GM23338 (cell line): ENCODE measurements around the gene LAS1L. TPM values are rescaled to one million over a fixed set of nuclear protein-coding genes. Genes with fewer than 3 reads are reported as not detected.

Experiments
- ATAC-seq: fragments of 200-7000 bp; cut with Tn5 transposase; 3 replicates; pipeline ENCODE4 v1.9.1; 2020
- DNase-seq: peaks from one replicate; pipeline ENCODE4 v3.0.0-alpha.2; 2015; ENCODE audit warnings: low spot score
- H2AFZ ChIP-seq: fragments of 200-600 bp; sonication (generic); 2 replicates; pipeline ENCODE4 v1.8.0; 2016; ENCODE audit warnings: antibody characterized with exemption, mild to moderate bottlenecking, moderate library complexity
- H3F3A ChIP-seq: fragments of 200-600 bp; sonication (generic); replicated peaks from 2 replicates; pipeline ENCODE4 v1.8.0; 2017; ENCODE audit warnings: antibody characterized with exemption, mixed run types, low read depth
- H3K27ac ChIP-seq: fragments of 200-600 bp; sonication (generic); 2 replicates; pipeline ENCODE4 v1.6.1; 2016; ENCODE audit warnings: low read depth
- H3K27me3 ChIP-seq: fragments of 200-600 bp; sonication (generic); 2 replicates; pipeline ENCODE4 v1.8.0; 2016; ENCODE audit warnings: mild to moderate bottlenecking, mixed run types, moderate library complexity; ENCODE audit not compliant: insufficient read depth
- H3K36me3 ChIP-seq: fragments of 200-600 bp; sonication (generic); 2 replicates; pipeline ENCODE4 v1.8.0; 2016; ENCODE audit warnings: mild to moderate bottlenecking; ENCODE audit not compliant: insufficient read depth
- H3K4me1 ChIP-seq: fragments of 200-600 bp; sonication (generic); 2 replicates; pipeline ENCODE4 v1.8.0; 2016; ENCODE audit warnings: mild to moderate bottlenecking, moderate library complexity; ENCODE audit not compliant: insufficient read depth
- H3K4me2 ChIP-seq: fragments of 200-600 bp; sonication (generic); 2 replicates; pipeline ENCODE4 v1.7.1; 2017; ENCODE audit warnings: mixed run types
- H3K4me3 ChIP-seq: fragments of 200-600 bp; sonication (generic); 2 replicates; pipeline ENCODE4 v1.6.1; 2016; ENCODE audit warnings: mixed run types
- H3K79me2 ChIP-seq: fragments of 200-600 bp; sonication (generic); replicated peaks from 2 replicates; pipeline ENCODE4 v1.8.0; 2017; ENCODE audit warnings: mild to moderate bottlenecking; ENCODE audit not compliant: insufficient read depth
- H3K9me2 ChIP-seq: fragments of 200-600 bp; sonication (generic); 2 replicates; pipeline ENCODE4 v1.8.0; 2017; ENCODE audit not compliant: insufficient read depth
- H4K20me1 ChIP-seq: fragments of 200-600 bp; sonication (generic); replicated peaks from 2 replicates; pipeline ENCODE4 v1.8.0; 2017; ENCODE audit warnings: mild to moderate bottlenecking; ENCODE audit not compliant: insufficient read depth
- H3K27ac Mint-ChIP-seq: 2 replicates; pipeline ENCODE4 v1.8.0; 2020; ENCODE audit warnings: inconsistent platforms, mild to moderate bottlenecking, moderate library complexity, mixed read lengths
- H3K27me3 Mint-ChIP-seq: 3 replicates; pipeline ENCODE4 v1.8.0; 2022; ENCODE audit warnings: low read depth, mild to moderate bottlenecking, moderate library complexity, mixed read lengths, inconsistent platforms; ENCODE audit not compliant: insufficient read depth, poor library complexity
- H3K36me3 Mint-ChIP-seq: 3 replicates; pipeline ENCODE4 v1.8.0; 2021; ENCODE audit warnings: low read depth, mild to moderate bottlenecking, inconsistent platforms, moderate library complexity, mixed read lengths
- H3K4me1 Mint-ChIP-seq: 3 replicates; pipeline ENCODE4 v1.8.0; 2020; ENCODE audit warnings: mild to moderate bottlenecking, inconsistent platforms, mixed read lengths
- H3K4me3 Mint-ChIP-seq: 3 replicates; pipeline ENCODE4 v1.8.0; 2021; ENCODE audit warnings: moderate library complexity, mild to moderate bottlenecking, inconsistent platforms, mixed read lengths
- H3K9me3 Mint-ChIP-seq: 3 replicates; pipeline ENCODE4 v1.8.0; 2020; ENCODE audit warnings: moderate library complexity, mild to moderate bottlenecking, inconsistent platforms, mixed read lengths
- CREB1 ChIP-seq: fragments of 250-450 bp; sonication (Bioruptor Pico); IDR thresholded peaks from 2 replicates; pipeline ENCODE4 v1.5.0; 2020; ENCODE audit warnings: low read depth, mild to moderate bottlenecking, moderate library complexity
- CTCF ChIP-seq, 2 experiments: fragments of 200-600 bp in 1 of 2; sonication (generic) in 1 of 2; conservative IDR thresholded peaks; 2 replicates each; pipeline versions ENCODE4 v1.5.1 to v1.6.1; 2016 to 2017; ENCODE audit warnings: antibody characterized with exemption in 2 of 2, low read depth in 2 of 2, mild to moderate bottlenecking in 2 of 2, moderate library complexity in 1 of 2
- ETS1 ChIP-seq: IDR thresholded peaks from 2 replicates; pipeline ENCODE4 v1.6.1; 2016; ENCODE audit warnings: antibody characterized with exemption
- EZH2 ChIP-seq: fragments of 200-600 bp; sonication (generic); IDR thresholded peaks from one replicate; pipeline ENCODE4 v1.8.0; 2017; ENCODE audit warnings: antibody characterized with exemption, mild to moderate bottlenecking, low read depth; ENCODE audit not compliant: unreplicated experiment
- EZH2phosphoT487 ChIP-seq: fragments of 200-600 bp; sonication (generic); IDR thresholded peaks from one replicate; pipeline ENCODE4 v1.8.1; 2018; ENCODE audit warnings: antibody characterized with exemption; ENCODE audit not compliant: unreplicated experiment
- JUNB ChIP-seq: IDR thresholded peaks from one replicate; pipeline ENCODE4 v1.6.1; 2016; ENCODE audit warnings: antibody characterized with exemption; ENCODE audit not compliant: unreplicated experiment
- NANOG ChIP-seq: IDR thresholded peaks from 2 replicates; pipeline ENCODE4 v1.6.1; 2016; ENCODE audit warnings: antibody characterized with exemption, borderline replicate concordance
- POLR2AphosphoS5 ChIP-seq: IDR thresholded peaks from 2 replicates; pipeline ENCODE4 v1.6.1; 2016; ENCODE audit warnings: antibody characterized with exemption, low read depth
- STAT1 ChIP-seq: IDR thresholded peaks from one replicate; pipeline ENCODE4 v1.6.1; 2016; ENCODE audit warnings: antibody characterized with exemption; ENCODE audit not compliant: unreplicated experiment
- ZNF114 ChIP-seq: fragments of 250-450 bp; sonication (Bioruptor Pico); IDR thresholded peaks from 2 replicates; pipeline ENCODE4 v1.5.0; 2020; ENCODE audit warnings: mild to moderate bottlenecking, moderate library complexity
- ZNF331 ChIP-seq: fragments of 250-450 bp; sonication (Bioruptor Pico); IDR thresholded peaks from 2 replicates; pipeline ENCODE4 v1.5.0; 2020; ENCODE audit warnings: low read depth, mild to moderate bottlenecking, moderate library complexity
- ZNF462 ChIP-seq: fragments of 250-450 bp; sonication (Bioruptor Pico); IDR thresholded peaks from 2 replicates; pipeline ENCODE4 v1.5.0; 2020; ENCODE audit warnings: mild to moderate bottlenecking, moderate library complexity
- polyA plus RNA-seq: library from polyadenylated mRNA; unstranded; fragments of >200 nt; fragmentation: Nextera tagmentation; extraction: Ambion mirVana; gene quantifications from 2 replicates; pipeline ENCODE4 v1.2.1, GENCODE V29; 2016
- total RNA-seq: library from RNA; depleted of rRNA; stranded (reverse); fragments of >200 nt; shearing (Covaris generic); gene quantifications from 2 replicates; pipeline ENCODE4 v1.2.3, GENCODE V29; 2014
- TF ChIP-seq, protein P1 (sequence below): IDR thresholded peaks from one replicate; pipeline ENCODE4 v1.6.1; 2018; ENCODE audit warnings: antibody characterized with exemption; ENCODE audit not compliant: unreplicated experiment

The LAS1L gene
- total and polyA plus RNA-seq, 2 experiments from 2014 or later: 46.5 to 64.4 TPM

- DNase-seq (no peak), ATAC-seq (no peak)
- Histone ChIP-seq H3F3A (no peaks in the 10 kb centered on the region), H3K9me2 (no peaks in the 10 kb centered on the region), H3K4me3 (no peak overlapping the region), H3K27me3 (no peaks in the 10 kb centered on the region), H3K4me2 (no peak overlapping the region), H3K27ac (no peak overlapping the region), H3K4me1 (no peaks in the 10 kb centered on the region), H2AFZ (no peak overlapping the region), H3K79me2 (no peaks in the 10 kb centered on the region), H4K20me1 (no peaks in the 10 kb centered on the region), H3K36me3 (no peaks in the 10 kb centered on the region)
- H3K4me1 Mint-ChIP-seq: peaks cover 5% of the 10 kb centered on the region; the same call in 2 of the 3 replicates
- H3K27me3 Mint-ChIP-seq: peaks cover 1% of the 10 kb centered on the region
- TF ChIP-seq CREB1 (CRISPR knock-in tag) (no peak), ZNF331 (CRISPR knock-in tag) (no peak), ZNF462 (CRISPR knock-in tag) (no peak), ZNF114 (CRISPR knock-in tag) (no peak), STAT1 (no peak), ETS1 (no peak), JUNB (no peak), NANOG (no peak), EZH2phosphoT487 (no peak), CTCF (conservative IDR thresholded peaks at IDR 0.05; ENCODE audit: low read depth in 2 of 2) (no peak), EZH2 (no peak), POLR2AphosphoS5 (no peak)
- TF ChIP-seq, protein P1, sequence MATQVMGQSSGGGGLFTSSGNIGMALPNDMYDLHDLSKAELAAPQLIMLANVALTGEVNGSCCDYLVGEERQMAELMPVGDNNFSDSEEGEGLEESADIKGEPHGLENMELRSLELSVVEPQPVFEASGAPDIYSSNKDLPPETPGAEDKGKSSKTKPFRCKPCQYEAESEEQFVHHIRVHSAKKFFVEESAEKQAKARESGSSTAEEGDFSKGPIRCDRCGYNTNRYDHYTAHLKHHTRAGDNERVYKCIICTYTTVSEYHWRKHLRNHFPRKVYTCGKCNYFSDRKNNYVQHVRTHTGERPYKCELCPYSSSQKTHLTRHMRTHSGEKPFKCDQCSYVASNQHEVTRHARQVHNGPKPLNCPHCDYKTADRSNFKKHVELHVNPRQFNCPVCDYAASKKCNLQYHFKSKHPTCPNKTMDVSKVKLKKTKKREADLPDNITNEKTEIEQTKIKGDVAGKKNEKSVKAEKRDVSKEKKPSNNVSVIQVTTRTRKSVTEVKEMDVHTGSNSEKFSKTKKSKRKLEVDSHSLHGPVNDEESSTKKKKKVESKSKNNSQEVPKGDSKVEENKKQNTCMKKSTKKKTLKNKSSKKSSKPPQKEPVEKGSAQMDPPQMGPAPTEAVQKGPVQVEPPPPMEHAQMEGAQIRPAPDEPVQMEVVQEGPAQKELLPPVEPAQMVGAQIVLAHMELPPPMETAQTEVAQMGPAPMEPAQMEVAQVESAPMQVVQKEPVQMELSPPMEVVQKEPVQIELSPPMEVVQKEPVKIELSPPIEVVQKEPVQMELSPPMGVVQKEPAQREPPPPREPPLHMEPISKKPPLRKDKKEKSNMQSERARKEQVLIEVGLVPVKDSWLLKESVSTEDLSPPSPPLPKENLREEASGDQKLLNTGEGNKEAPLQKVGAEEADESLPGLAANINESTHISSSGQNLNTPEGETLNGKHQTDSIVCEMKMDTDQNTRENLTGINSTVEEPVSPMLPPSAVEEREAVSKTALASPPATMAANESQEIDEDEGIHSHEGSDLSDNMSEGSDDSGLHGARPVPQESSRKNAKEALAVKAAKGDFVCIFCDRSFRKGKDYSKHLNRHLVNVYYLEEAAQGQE: no peak
- no peak overlapping the region for H3K27ac Mint-ChIP-seq
- no peaks in the 10 kb centered on the region for H3K9me3 Mint-ChIP-seq
- no peak overlapping the region for H3K4me3 Mint-ChIP-seq
- H3K36me3 Mint-ChIP-seq: no peaks in the 10 kb centered on the region
These were observed 41.6 kb upstream of the LAS1L start for GRCh38 chrX:65576160-65576559.
